GM19025 (cell line): ENCODE data around the gene CACNA1B.

Experiments
- ATAC-seq: cut with Tn5 transposase; IDR thresholded peaks from one replicate; pipeline ENCODE4 v1.9.1; 2021; ENCODE audit warnings: mild to moderate bottlenecking, low read depth, moderate library complexity; ENCODE audit not compliant: unreplicated experiment

The CACNA1B gene

GRCh38 chr9:137956688-137957385, 79.3 kb downstream of the CACNA1B start:
- ATAC-seq, result no peak

- ATAC-seq, result no peak
These were observed 82.2 kb downstream of the CACNA1B start for GRCh38 chr9:137959641-137960411.

GRCh38 chr9:137960496-137960895, 82.9 kb downstream of the CACNA1B start:
- no peak for ATAC-seq

- ATAC-seq, result no peak
These were observed 85.9 kb downstream of the CACNA1B start for GRCh38 chr9:137963525-137963924.

GRCh38 chr9:137965177-137965795, 87.7 kb downstream of the CACNA1B start:
- no peak for ATAC-seq

GRCh38 chr9:137967280-137967953, 89.8 kb downstream of the CACNA1B start:
- no peak for ATAC-seq

GRCh38 chr9:137968235-137968634, 90.7 kb downstream of the CACNA1B start:
- ATAC-seq, result no peak

GRCh38 chr9:137969008-137969407, 91.4 kb downstream of the CACNA1B start:
- no peak for ATAC-seq

GRCh38 chr9:137969685-137970084, 92.1 kb downstream of the CACNA1B start:
- ATAC-seq, result no peak

- ATAC-seq, result no peak
These were observed 92.5 kb downstream of the CACNA1B start for GRCh38 chr9:137970098-137970497.

GRCh38 chr9:137970686-137971476, 93.3 kb downstream of the CACNA1B start:
- ATAC-seq, result no peak

- no peak for ATAC-seq
These were observed 94.0 kb downstream of the CACNA1B start for GRCh38 chr9:137971477-137972138.

GRCh38 chr9:137972355-137972987, 94.9 kb downstream of the CACNA1B start:
- no peak for ATAC-seq

- ATAC-seq, result no peak
These were observed 95.4 kb downstream of the CACNA1B start for GRCh38 chr9:137972988-137973470.

- ATAC-seq, result no peak
These were observed 96.3 kb downstream of the CACNA1B start for GRCh38 chr9:137973829-137974416.

GRCh38 chr9:137974746-137975526, 97.4 kb downstream of the CACNA1B start:
- ATAC-seq, result no peak

GRCh38 chr9:137975527-137975913, 97.9 kb downstream of the CACNA1B start:
- ATAC-seq, result no peak
